Mesenchymal stem cell (in vitro differentiated cells and primary cell): Measurements from ENCODE around the gene ANKS1B.

Experiments
- DNase-seq: peaks from one replicate; pipeline ENCODE4 v3.0.0-alpha.2; 2013
- H2AFZ ChIP-seq: one replicate; pipeline ENCODE4 v1.6.1; 2013; ENCODE audit warnings: low read depth, mild to moderate bottlenecking, control low read depth, inconsistent platforms, low read length, moderate library complexity
- H2AK5ac ChIP-seq: 2 replicates; pipeline ENCODE4 v1.6.1; 2013; ENCODE audit warnings: low read length, moderate library complexity, mild to moderate bottlenecking, inconsistent platforms; ENCODE audit not compliant: severe bottlenecking
- H2BK120ac ChIP-seq: one replicate; pipeline ENCODE4 v1.6.1; 2013; ENCODE audit warnings: low read depth, mild to moderate bottlenecking, inconsistent platforms, low read length, moderate library complexity
- H2BK12ac ChIP-seq, 2 experiments: one replicate each; pipeline ENCODE4 v1.6.1; 2013; ENCODE audit warnings: inconsistent platforms in 2 of 2, low read length in 2 of 2, mild to moderate bottlenecking in 2 of 2, moderate library complexity in 2 of 2, control low read depth in 1 of 2
- H2BK15ac ChIP-seq: one replicate; pipeline ENCODE4 v1.6.1; 2013; ENCODE audit warnings: mild to moderate bottlenecking, low read depth, inconsistent platforms; ENCODE audit not compliant: poor library complexity, severe bottlenecking
- H2BK5ac ChIP-seq: 2 replicates; pipeline ENCODE4 v1.6.1; 2013; ENCODE audit warnings: low read depth, mild to moderate bottlenecking, low read length, control low read depth, inconsistent platforms; ENCODE audit not compliant: poor library complexity, severe bottlenecking
- H3K14ac ChIP-seq, 2 experiments: one replicate each; pipeline ENCODE4 v1.6.1; 2013; ENCODE audit warnings: inconsistent platforms in 2 of 2, low read length in 2 of 2, control low read depth in 1 of 2, mild to moderate bottlenecking in 1 of 2, moderate library complexity in 1 of 2
- H3K18ac ChIP-seq, 2 experiments: one replicate each; pipeline ENCODE4 v1.6.1; 2013; ENCODE audit warnings: inconsistent platforms in 2 of 2, low read length in 2 of 2, control low read depth in 1 of 2, low read depth in 1 of 2, mild to moderate bottlenecking in 1 of 2
- H3K23ac ChIP-seq, 2 experiments: one replicate each; pipeline ENCODE4 v1.6.1; 2013; ENCODE audit warnings: inconsistent platforms in 2 of 2, low read length in 2 of 2, mild to moderate bottlenecking in 2 of 2, moderate library complexity in 2 of 2, control low read depth in 1 of 2
- H3K27ac ChIP-seq: 2 replicates; pipeline ENCODE4 v1.5.1; 2013; ENCODE audit warnings: mild to moderate bottlenecking, moderate library complexity, low read length, control low read depth, inconsistent platforms; ENCODE audit not compliant: poor library complexity, severe bottlenecking
- H3K27me3 ChIP-seq, 2 experiments: 2 replicates each; pipeline versions ENCODE4 v1.6.1 to v1.7.0; 2013; ENCODE audit warnings: low read length in 2 of 2, mild to moderate bottlenecking in 2 of 2, moderate library complexity in 2 of 2, control low read depth in 1 of 2, inconsistent platforms in 1 of 2; ENCODE audit not compliant: control insufficient read depth in 1 of 2, insufficient read depth in 1 of 2
- H3K36me3 ChIP-seq, 2 experiments: 2 replicates each; pipeline versions ENCODE4 v1.6.1 to v1.7.0; 2013; ENCODE audit warnings: low read length in 2 of 2, control low read depth in 1 of 2, inconsistent platforms in 1 of 2, low read depth in 1 of 2, mild to moderate bottlenecking in 1 of 2; ENCODE audit not compliant: insufficient read depth in 2 of 2, control insufficient read depth in 1 of 2
- H3K4ac ChIP-seq, 2 experiments: one replicate each; pipeline ENCODE4 v1.6.1; 2013; ENCODE audit warnings: inconsistent platforms in 2 of 2, low read length in 2 of 2, mild to moderate bottlenecking in 2 of 2, moderate library complexity in 2 of 2, control low read depth in 1 of 2, low read depth in 1 of 2
- H3K4me1 ChIP-seq: 2 replicates; pipeline ENCODE4 v1.6.1; 2013; ENCODE audit warnings: low read depth, low read length, control low read depth; ENCODE audit not compliant: control insufficient read depth, insufficient read depth
- H3K4me2 ChIP-seq: 2 replicates; pipeline ENCODE4 v1.6.1; 2013; ENCODE audit warnings: low read length, mild to moderate bottlenecking, inconsistent platforms; ENCODE audit not compliant: poor library complexity, severe bottlenecking
- H3K4me3 ChIP-seq, 2 experiments: 2 replicates each; pipeline versions ENCODE4 v1.5.1 to v1.7.0; 2013; ENCODE audit warnings: low read length in 2 of 2, mild to moderate bottlenecking in 2 of 2, control low read depth in 1 of 2, low read depth in 1 of 2; ENCODE audit not compliant: insufficient read depth in 1 of 2
- H3K79me1 ChIP-seq: replicated peaks from 2 replicates; pipeline ENCODE4 v1.6.1; 2013; ENCODE audit warnings: mild to moderate bottlenecking, control low read depth, low read length, inconsistent platforms; ENCODE audit not compliant: poor library complexity, severe bottlenecking
- H3K9ac ChIP-seq: 2 replicates; pipeline ENCODE4 v1.7.0; 2013; ENCODE audit warnings: mild to moderate bottlenecking, low read length, moderate library complexity
- H3K9me3 ChIP-seq: 2 replicates; pipeline ENCODE4 v1.7.0; 2013; ENCODE audit warnings: mild to moderate bottlenecking, low read length; ENCODE audit not compliant: control insufficient read depth
- H4K8ac ChIP-seq: one replicate; pipeline ENCODE4 v1.6.1; 2013; ENCODE audit warnings: inconsistent platforms, mild to moderate bottlenecking, low read length, moderate library complexity
- H4K91ac ChIP-seq: one replicate; pipeline ENCODE4 v1.6.1; 2013; ENCODE audit warnings: mild to moderate bottlenecking, low read length, inconsistent platforms
- WGBS: methylation state at CpG from one replicate; pipeline ENCODE4 v1.1.7; 2013; ENCODE audit warnings: mixed read lengths; 5-methylcytosine and 5-hydroxymethylcytosine counted together

ANKS1B gene

DNA sequence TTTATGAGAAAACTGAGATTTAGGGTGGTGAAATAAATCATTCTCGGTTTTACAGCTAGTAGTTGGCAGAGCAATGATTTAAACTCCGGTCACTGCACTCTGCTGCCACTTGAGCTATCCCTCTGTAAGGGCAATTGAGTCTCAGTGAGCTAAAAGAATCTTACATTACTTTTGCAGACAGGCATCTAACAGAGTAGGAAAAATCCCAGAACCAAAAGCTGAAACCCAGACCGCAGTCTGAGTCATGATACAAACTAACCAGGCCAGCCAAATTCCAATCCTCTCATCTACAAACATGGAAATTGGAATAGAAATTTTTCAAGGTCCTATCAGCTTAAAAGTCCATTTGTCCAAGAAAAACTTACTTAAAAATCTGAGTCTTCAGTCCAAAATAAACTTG lies 73.7 kb downstream of the ANKS1B start:
- no peak overlapping the region for H4K91ac ChIP-seq
- no peak overlapping the region for H3K18ac ChIP-seq
- H3K79me1 ChIP-seq = no peaks in the 10 kb centered on the region
- H3K9ac ChIP-seq = peak overlapping the region; percentile 79
- no peak overlapping the region for H2BK15ac ChIP-seq
- 6% methylated on average over 3 of the region's 3 CpGs for WGBS
- H3K9me3 ChIP-seq = no peaks in the 10 kb centered on the region
- peak overlapping the region in 1 of 2 experiments; percentile 67 for H3K4me3 ChIP-seq
- H3K4me1 ChIP-seq = no peaks in the 10 kb centered on the region
- no peak overlapping the region for H4K8ac ChIP-seq
- no peak overlapping the region for H3K4me2 ChIP-seq
- no peak overlapping the region for H3K4ac ChIP-seq
- H3K36me3 ChIP-seq = no peaks in the 10 kb centered on the region
- no peak overlapping the region for H3K27ac ChIP-seq
- H3K23ac ChIP-seq = no peak overlapping the region
- peak; percentile 94 for DNase-seq
- no peak overlapping the region for H2BK12ac ChIP-seq
- no peak overlapping the region for H2BK120ac ChIP-seq
- H2BK5ac ChIP-seq = no peak overlapping the region
- H3K27me3 ChIP-seq = no peaks in the 10 kb centered on the region
- no peak overlapping the region for H3K14ac ChIP-seq
- H2AK5ac ChIP-seq = no peak overlapping the region
- no peak overlapping the region for H2AFZ ChIP-seq

DNA sequence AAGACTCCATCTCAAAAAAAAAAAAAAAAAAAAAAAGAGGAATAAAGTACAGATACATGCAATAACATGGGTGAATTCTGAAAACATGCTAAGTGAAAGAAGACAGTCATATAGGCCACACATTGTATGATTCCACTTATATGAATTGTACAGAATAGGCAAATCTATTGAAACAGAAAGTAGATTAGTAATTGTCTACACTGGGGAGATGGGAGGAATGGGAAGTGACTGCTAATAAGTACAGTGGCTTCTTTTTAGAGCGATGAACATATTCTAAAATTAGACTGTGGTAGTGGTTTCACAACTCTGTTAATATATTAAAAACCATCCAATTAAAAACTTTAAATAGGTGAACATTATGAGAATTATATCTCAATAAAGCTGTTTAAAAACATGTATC lies 74.4 kb downstream of the ANKS1B start:
- H2BK12ac ChIP-seq = no peak overlapping the region
- H3K4ac ChIP-seq = no peak overlapping the region
- WGBS = no CpG with 5 or more reads among the region's 1 CpG
- no peak overlapping the region for H3K18ac ChIP-seq
- H2BK120ac ChIP-seq = no peak overlapping the region
- H2BK15ac ChIP-seq = no peak overlapping the region
- no peaks in the 10 kb centered on the region for H3K27me3 ChIP-seq
- H2BK5ac ChIP-seq = no peak overlapping the region
- peak overlapping the region in 1 of 2 experiments; percentile 31 for H3K4me3 ChIP-seq
- no peaks in the 10 kb centered on the region for H3K4me1 ChIP-seq
- H3K14ac ChIP-seq = no peak overlapping the region
- no peak overlapping the region for H2AK5ac ChIP-seq
- no peak overlapping the region for H3K27ac ChIP-seq
- H3K36me3 ChIP-seq = no peaks in the 10 kb centered on the region
- no peaks in the 10 kb centered on the region for H3K9me3 ChIP-seq
- no peak overlapping the region for H3K4me2 ChIP-seq
- DNase-seq = peak; percentile 46
- H3K79me1 ChIP-seq = no peaks in the 10 kb centered on the region
- H4K8ac ChIP-seq = no peak overlapping the region
- no peak overlapping the region for H4K91ac ChIP-seq
- peak overlapping the region; percentile 79 for H3K9ac ChIP-seq
- H3K23ac ChIP-seq = no peak overlapping the region
- no peak overlapping the region for H2AFZ ChIP-seq

DNA sequence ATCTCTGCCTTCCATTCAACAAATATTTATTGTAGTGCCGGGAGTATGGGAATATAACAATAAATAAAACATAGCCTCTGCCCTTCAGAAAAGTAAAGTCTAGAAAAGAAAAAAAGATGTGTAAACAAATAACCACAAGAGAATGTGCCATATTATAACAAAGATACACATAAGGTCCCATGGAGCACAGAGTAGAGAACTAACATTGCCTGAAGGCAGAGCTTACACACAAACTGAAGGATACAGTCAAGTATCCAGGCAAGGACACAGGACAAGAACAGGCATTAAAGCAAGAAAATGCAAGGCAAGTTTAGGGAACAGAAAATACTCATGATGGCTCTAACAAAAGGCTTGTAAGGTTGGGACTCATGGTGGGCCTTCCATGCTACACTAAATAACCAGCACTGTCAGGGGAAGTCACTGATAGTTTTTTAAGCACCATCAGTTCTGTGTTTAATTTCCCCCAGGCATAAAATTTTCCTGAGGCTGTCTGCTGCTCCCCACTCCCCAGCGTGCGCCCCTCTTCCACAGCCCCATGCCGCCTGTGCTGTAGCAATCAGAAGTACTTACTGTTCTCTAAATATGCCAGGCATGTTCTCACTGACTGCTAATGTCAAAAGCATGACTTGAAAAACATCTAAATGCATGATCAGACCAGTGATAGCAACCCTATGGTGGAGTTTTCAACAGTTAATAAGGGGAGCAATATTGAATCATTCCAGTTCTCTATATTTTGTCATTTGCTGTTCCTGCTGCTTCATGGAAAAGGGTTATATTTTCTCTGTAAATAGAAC lies 77.8 kb downstream of the ANKS1B start:
- Histone ChIP-seq H3K4me3 (no peak overlapping the region), H3K14ac (no peak overlapping the region), H2BK12ac (no peak overlapping the region), H3K4me2 (no peak overlapping the region), H3K4ac (no peak overlapping the region), H3K27me3 (no peaks in the 10 kb centered on the region), H3K4me1 (no peaks in the 10 kb centered on the region), H3K27ac (no peak overlapping the region), H2BK5ac (no peak overlapping the region), H3K36me3 (no peaks in the 10 kb centered on the region), H4K8ac (no peak overlapping the region), H4K91ac (no peak overlapping the region), H2BK15ac (no peak overlapping the region), H2BK120ac (peak overlapping the region; percentile 64), H3K18ac (no peak overlapping the region), H3K9me3 (no peaks in the 10 kb centered on the region), H2AFZ (no peak overlapping the region), H2AK5ac (no peak overlapping the region), H3K79me1 (no peaks in the 10 kb centered on the region), H3K23ac (no peak overlapping the region), H3K9ac (no peak overlapping the region)
- WGBS = 89% methylated on average over 3 of the region's 4 CpGs
- peak; percentile 46 for DNase-seq

DNA sequence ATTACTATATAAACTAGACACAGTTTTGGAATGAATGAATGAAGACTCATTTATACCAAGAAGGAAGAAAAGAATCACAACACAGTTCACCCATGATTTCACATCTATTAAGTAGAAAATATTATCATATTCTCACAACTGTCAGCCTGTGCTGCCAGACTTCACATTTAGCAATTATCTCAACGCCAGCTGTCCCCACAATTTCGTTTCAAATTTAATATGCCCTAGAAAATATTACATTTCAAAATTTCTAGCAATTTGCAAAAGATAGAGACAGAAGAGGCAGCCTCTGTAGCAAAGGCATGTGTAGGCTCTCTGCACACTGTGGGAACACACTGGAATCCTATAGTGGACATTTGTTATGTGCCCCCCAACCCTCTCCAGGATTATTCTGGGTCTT lies 83.6 kb downstream of the ANKS1B start:
- no peak overlapping the region for H4K8ac ChIP-seq
- WGBS = 38% methylated on average over 2 of the region's 2 CpGs
- no peaks in the 10 kb centered on the region for H3K79me1 ChIP-seq

More for the DNA sequence above, 83.6 kb downstream of the ANKS1B start:
- no peaks in the 10 kb centered on the region for H3K27me3 ChIP-seq
- H2BK120ac ChIP-seq = no peak overlapping the region
- no peak overlapping the region for H2AFZ ChIP-seq
- no peak overlapping the region for H2BK5ac ChIP-seq
- no peak overlapping the region for H3K27ac ChIP-seq
- no peak overlapping the region for H3K4ac ChIP-seq
- no peak overlapping the region for H2AK5ac ChIP-seq
- H3K4me3 ChIP-seq = no peak overlapping the region
- H3K9ac ChIP-seq = no peak overlapping the region
- H3K18ac ChIP-seq = no peak overlapping the region
- no peaks in the 10 kb centered on the region for H3K9me3 ChIP-seq
- no peak for DNase-seq
- no peak overlapping the region for H2BK12ac ChIP-seq
- H2BK15ac ChIP-seq = no peak overlapping the region
- H3K4me2 ChIP-seq = no peak overlapping the region
- no peak overlapping the region for H4K91ac ChIP-seq
- H3K14ac ChIP-seq = no peak overlapping the region
- no peak overlapping the region for H3K23ac ChIP-seq
- no peaks in the 10 kb centered on the region for H3K4me1 ChIP-seq
- no peaks in the 10 kb centered on the region for H3K36me3 ChIP-seq
